Liver (tissue), 9 donors: ENCODE measurements around the gene GPC1. TPM values are rescaled to one million over a fixed set of nuclear protein-coding genes. Genes with fewer than 3 reads are reported as not detected.

ENCODE experiments used
- DNase-seq: peaks from one replicate; pipeline ENCODE4 v3.0.0-alpha.2; 2017; ENCODE audit warnings: low spot score
- H3K27ac ChIP-seq, 2 donors: one replicate each; pipeline ENCODE4 v1.7.0; 2013; ENCODE audit warnings: inconsistent platforms in 2 of 2, low read length in 2 of 2, control low read depth in 1 of 2, low read depth in 1 of 2, mild to moderate bottlenecking in 1 of 2
- H3K27me3 ChIP-seq, 4 donors: one replicate each; pipeline versions ENCODE4 v1.6.1 to v1.7.0; 2013; ENCODE audit warnings: low read length in 3 of 4, inconsistent platforms in 1 of 4, mild to moderate bottlenecking in 1 of 4, moderate library complexity in 1 of 4; ENCODE audit not compliant: control insufficient read depth in 4 of 4, insufficient read depth in 4 of 4
- H3K36me3 ChIP-seq, 4 donors: one replicate each; pipeline versions ENCODE4 v1.6.1 to v1.7.0; 2013; ENCODE audit warnings: low read length in 3 of 4, mild to moderate bottlenecking in 3 of 4, low read depth in 1 of 4, moderate library complexity in 1 of 4; ENCODE audit not compliant: control insufficient read depth in 4 of 4, insufficient read depth in 3 of 4
- H3K4me1 ChIP-seq, 4 donors: one replicate each; pipeline versions ENCODE4 v1.6.1 to v1.7.0; 2013; ENCODE audit warnings: low read length in 3 of 4, mild to moderate bottlenecking in 3 of 4, moderate library complexity in 1 of 4; ENCODE audit not compliant: control insufficient read depth in 4 of 4, insufficient read depth in 4 of 4
- H3K4me3 ChIP-seq, 3 donors: one replicate each; pipeline versions ENCODE4 v1.6.1 to v1.7.0; 2013; ENCODE audit warnings: low read length in 3 of 3, control low read depth in 1 of 3, low read depth in 1 of 3, mild to moderate bottlenecking in 1 of 3
- H3K9ac ChIP-seq, 2 donors: one replicate each; pipeline ENCODE4 v1.7.0; 2013; ENCODE audit warnings: low read length in 2 of 2, mild to moderate bottlenecking in 2 of 2, moderate library complexity in 2 of 2, control low read depth in 1 of 2, low read depth in 1 of 2
- H3K9me3 ChIP-seq, 4 donors: one replicate each; pipeline versions ENCODE4 v1.6.1 to v1.7.0; 2013; ENCODE audit warnings: low read length in 3 of 4; ENCODE audit not compliant: control insufficient read depth in 4 of 4
- ATF3 ChIP-seq: IDR thresholded peaks from 2 replicates; pipeline ENCODE4 v1.6.1; 2016; ENCODE audit warnings: antibody characterized with exemption
- CTCF ChIP-seq: fragments of 150-350 bp; IDR thresholded peaks from 2 replicates; pipeline ENCODE4 v1.5.1; 2017; ENCODE audit warnings: improper control_type of control experiment, low read depth, low read length; ENCODE audit not compliant: missing input control
- EGR1 ChIP-seq, 2 donors: IDR thresholded peaks; 2 replicates each; pipeline ENCODE4 v1.6.1; 2016 to 2018; ENCODE audit warnings: antibody characterized with exemption in 2 of 2, low read depth in 2 of 2
- FOXA1 ChIP-seq: IDR thresholded peaks from 2 replicates; pipeline ENCODE4 v1.6.1; 2016; ENCODE audit warnings: antibody characterized with exemption
- GABPA ChIP-seq, 2 donors: IDR thresholded peaks in 1 of 2; conservative IDR thresholded peaks in 1 of 2; 2 replicates each; pipeline ENCODE4 v1.6.1; 2016; ENCODE audit warnings: antibody characterized with exemption in 2 of 2, mild to moderate bottlenecking in 1 of 2, moderate library complexity in 1 of 2
- HNF4A ChIP-seq, 2 donors: conservative IDR thresholded peaks; 2 replicates each; pipeline ENCODE4 v1.6.1; 2016; ENCODE audit warnings: antibody characterized with exemption in 2 of 2, mild to moderate bottlenecking in 2 of 2
- HNF4G ChIP-seq: IDR thresholded peaks from 2 replicates; pipeline ENCODE4 v1.6.1; 2016; ENCODE audit warnings: antibody characterized with exemption
- JUND ChIP-seq, 2 donors: IDR thresholded peaks; 2 replicates each; pipeline ENCODE4 v1.6.1; 2016; ENCODE audit warnings: antibody characterized with exemption in 2 of 2
- MAX ChIP-seq: IDR thresholded peaks from 2 replicates; pipeline ENCODE4 v1.6.1; 2016; ENCODE audit warnings: antibody characterized with exemption
- NR2F2 ChIP-seq: IDR thresholded peaks from 2 replicates; pipeline ENCODE4 v1.6.1; 2016; ENCODE audit warnings: antibody characterized with exemption
- RAD21 ChIP-seq, 2 donors: IDR thresholded peaks; 2 replicates each; pipeline ENCODE4 v1.6.1; 2016; ENCODE audit warnings: antibody characterized with exemption in 2 of 2, mild to moderate bottlenecking in 2 of 2
- RXRA ChIP-seq, 2 donors: IDR thresholded peaks; 2 replicates each; pipeline ENCODE4 v1.6.1; 2017 to 2018; ENCODE audit warnings: antibody characterized with exemption in 2 of 2, mild to moderate bottlenecking in 1 of 2
- SP1 ChIP-seq: IDR thresholded peaks from 2 replicates; pipeline ENCODE4 v1.6.1; 2018; ENCODE audit warnings: antibody characterized with exemption, mild to moderate bottlenecking
- YY1 ChIP-seq: IDR thresholded peaks from 2 replicates; pipeline ENCODE4 v1.6.1; 2016; ENCODE audit warnings: antibody characterized with exemption, mild to moderate bottlenecking
- ZBTB33 ChIP-seq: IDR thresholded peaks from 2 replicates; pipeline ENCODE4 v1.6.1; 2016; ENCODE audit warnings: antibody characterized with exemption
- WGBS: extraction: QIAGEN DNeasy Blood & Tissue Kit; methylation state at CpG from one replicate; pipeline ENCODE4 v1.1.7; 2013; 5-methylcytosine and 5-hydroxymethylcytosine counted together
- polyA plus RNA-seq, 2 donors: library from polyadenylated mRNA; stranded (reverse) in 1 of 2; unstranded in 1 of 2; fragments of 200-250 nt in 1 of 2; fragments of >200 nt in 1 of 2; fragmentation: Nextera tagmentation in 1 of 2; extraction: Ambion mirVana in 1 of 2; gene quantifications; one replicate each; pipeline versions ENCODE4 v1.2.1 to v1.2.3, GENCODE V29; 2013 to 2015
- total RNA-seq, 2 donors: library from RNA; depleted of rRNA; stranded (reverse); fragments of >200 nt; gene quantifications; one replicate each; pipeline ENCODE4 v1.2.3, GENCODE V29; 2014
- donor health status: healthy.
- donor health status: healthy.
- donor health status: healthy.
- donor health status: healthy.
- donor health status: healthy.

Gene GPC1
- total and polyA plus RNA-seq, 4 donors = 3.2 to 41.0 (median 9.1) TPM

- no peak for TF ChIP-seq NR2F2
- no peak for TF ChIP-seq RXRA (IDR thresholded peaks at IDR 0.05)
Observed at GRCh38 chr2:240459401-240460252, 24.2 kb downstream of the GPC1 start (continued).

- Histone ChIP-seq H3K9ac (no peak overlapping the region), H3K27ac (no peak overlapping the region), H3K27me3 (no peaks in the 10 kb centered on the region), H3K4me1 (peaks cover 0 to 26% (median 12%) of the 10 kb centered on the region in 4 donors), H3K36me3 (peaks cover 0 to 6% (median 4%) of the 10 kb centered on the region in 4 donors), H3K4me3 (no peak overlapping the region), H3K9me3 (no peaks in the 10 kb centered on the region)
- TF ChIP-seq GABPA (IDR thresholded peaks at IDR 0.05 in 1 of 2, conservative IDR thresholded peaks at IDR 0.05 in 1 of 2) (no peak), YY1 (no peak), NR2F2 (no peak), JUND (IDR thresholded peaks at IDR 0.05) (no peak), RAD21 (IDR thresholded peaks at IDR 0.05) (no peak), HNF4A (conservative IDR thresholded peaks at IDR 0.05) (no peak), MAX (no peak), HNF4G (no peak), RXRA (IDR thresholded peaks at IDR 0.05) (no peak), SP1 (no peak), ATF3 (no peak)
- DNase-seq = no peak
- WGBS = 95% methylated on average over 16 of the region's 16 CpGs
Observed at GRCh38 chr2:240460253-240460711, 24.8 kb downstream of the GPC1 start.

GRCh38 chr2:240460781-240461431, 25.4 kb downstream of the GPC1 start:
- no peaks in the 10 kb centered on the region for H3K9me3 ChIP-seq
- H3K4me1 ChIP-seq = peaks cover 0 to 26% (median 12%) of the 10 kb centered on the region in 4 donors
- no peak for DNase-seq
- no peak overlapping the region for H3K27ac ChIP-seq
- no peaks in the 10 kb centered on the region for H3K27me3 ChIP-seq
- H3K36me3 ChIP-seq = peaks cover 0 to 8% (median 4%) of the 10 kb centered on the region in 4 donors
- 97% methylated on average over 16 of the region's 16 CpGs for WGBS
- no peak overlapping the region for H3K4me3 ChIP-seq
- H3K9ac ChIP-seq = no peak overlapping the region
- TF ChIP-seq HNF4A (conservative IDR thresholded peaks at IDR 0.05) (no peak), FOXA1 (no peak), CTCF (no peak), RAD21 (IDR thresholded peaks at IDR 0.05) (no peak), YY1 (no peak), EGR1 (IDR thresholded peaks at IDR 0.05; ENCODE audit: low read depth in 2 of 2) (no peak), ZBTB33 (no peak), SP1 (no peak), ATF3 (no peak), NR2F2 (no peak)
